Right renal cortex interstitium (tissue), 3 donors: ENCODE measurements around the gene ZNF236. TPM values are rescaled to one million over a fixed set of nuclear protein-coding genes. Genes with fewer than 3 reads are reported as not detected.
"Not testable (repeated sequence)": the region's sequence is repeated elsewhere in the genome, so short reads cannot be mapped to it uniquely, and the experiment has no call there.

Source experiments
- DNase-seq, 3 donors: peaks; one replicate each; pipeline ENCODE4 v3.0.0-alpha.2; 2013; ENCODE audit warnings: low read depth in 3 of 3, low spot score in 2 of 3
- polyA plus RNA-seq, 3 donors: library from polyadenylated mRNA; unstranded; fragments of 120-200 nt; gene quantifications; one replicate each; pipeline ENCODE4 v1.2.1, GENCODE V29; 2013; ENCODE audit not compliant: insufficient read length in 3 of 3

The ZNF236 gene
- polyA plus RNA-seq, 3 donors = 9.3 to 10.9 (median 9.6) TPM

DNA sequence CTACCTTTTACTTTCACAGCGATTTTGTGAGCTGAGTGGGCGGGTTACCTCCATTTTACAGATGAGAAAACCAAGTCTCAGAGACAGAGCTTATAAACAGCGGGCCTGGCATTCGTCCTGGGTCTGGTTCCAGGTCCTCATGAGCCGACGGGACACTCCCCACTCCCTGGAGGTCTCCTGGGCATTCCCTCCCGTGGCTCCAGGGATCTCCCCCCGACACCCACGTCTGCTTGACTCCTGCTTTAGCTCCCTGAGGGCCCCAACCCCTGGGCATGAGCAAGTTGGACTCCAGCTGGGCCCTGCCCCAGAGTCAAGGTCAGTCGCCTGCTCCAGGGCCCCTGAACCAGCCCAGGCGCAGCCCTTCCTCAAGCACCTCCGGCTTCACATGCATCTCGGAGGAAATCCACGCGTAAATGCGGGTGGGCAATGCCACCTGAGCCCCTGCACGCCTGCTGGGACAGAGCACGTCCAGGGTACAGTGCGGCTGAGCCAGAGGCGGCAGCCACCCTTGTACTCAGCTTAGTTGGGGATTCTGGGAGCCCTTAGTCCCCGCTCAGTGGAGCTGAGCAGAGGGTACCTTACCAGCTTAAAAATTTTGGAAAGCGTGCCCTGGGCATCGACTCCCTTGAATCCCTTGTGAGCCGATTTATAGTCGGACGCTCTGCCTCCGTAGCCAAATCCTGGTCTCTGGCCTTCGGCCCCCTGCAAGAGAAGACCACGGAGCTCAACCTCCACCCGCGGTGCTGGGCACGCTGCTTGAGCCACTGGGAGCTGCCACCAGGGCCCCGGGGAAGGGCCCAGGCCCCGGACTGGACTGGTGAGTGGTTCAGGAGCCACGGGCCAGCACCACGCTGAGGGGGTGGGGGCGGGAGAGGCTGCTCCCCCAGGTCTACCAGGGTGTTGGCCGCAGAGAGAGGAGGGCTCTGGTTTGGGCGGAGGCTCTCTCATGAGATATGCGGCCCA, 162.1 kb downstream of the ZNF236 start:
- no peak for DNase-seq

DNA sequence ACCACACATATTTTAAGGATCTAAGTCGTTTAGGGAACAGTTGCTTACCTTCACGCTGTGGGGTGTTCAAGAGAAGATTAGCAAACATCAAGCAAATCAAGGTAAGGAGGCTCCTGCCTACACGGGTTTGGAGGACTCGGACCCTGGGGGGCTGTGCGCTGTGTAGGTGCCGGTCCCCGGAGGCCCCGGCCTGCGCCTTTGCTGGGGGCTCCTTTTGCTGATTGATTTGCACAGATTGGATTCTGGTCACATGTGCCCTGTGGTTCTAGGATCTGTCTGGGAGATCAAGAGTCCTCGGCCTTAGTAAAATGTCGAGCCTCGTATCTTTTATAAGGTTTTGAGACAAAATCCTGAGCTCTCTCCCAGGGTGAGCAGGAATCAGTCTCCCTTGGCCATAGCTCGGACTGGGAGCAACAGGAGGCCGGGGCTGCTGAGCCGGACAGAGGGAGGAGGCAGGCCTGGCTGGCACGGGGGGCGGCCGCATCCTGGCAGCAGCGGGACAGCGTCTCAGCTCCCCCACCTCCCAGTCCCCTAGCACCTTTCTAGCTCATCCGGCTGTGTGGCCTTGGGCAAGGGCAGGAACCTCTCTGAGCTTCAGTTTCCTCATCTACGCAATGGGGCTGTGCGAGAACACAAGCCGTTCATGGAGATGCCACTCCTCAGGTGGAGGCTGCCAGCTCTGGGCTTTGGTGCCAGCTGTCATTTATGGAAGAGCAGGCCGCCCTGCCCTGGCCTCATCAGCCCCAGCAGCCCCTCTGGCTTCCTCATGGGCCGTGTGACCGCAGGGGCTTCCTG, 163.0 kb downstream of the ZNF236 start:
- no peak for DNase-seq

DNA sequence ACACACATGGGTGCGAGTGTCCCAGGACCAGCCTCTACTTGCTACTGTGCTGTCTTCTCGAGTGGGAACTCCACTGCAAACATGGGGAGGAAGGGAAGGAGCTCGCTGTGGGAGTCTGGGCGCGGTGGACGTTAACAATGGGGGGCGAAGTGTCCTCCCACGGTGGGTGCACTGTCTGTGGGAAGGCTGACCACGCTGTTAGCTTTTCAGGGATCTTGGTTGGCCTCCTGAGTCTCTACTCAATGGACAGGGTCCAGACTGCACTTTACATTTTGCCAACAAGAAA, 163.5 kb downstream of the ZNF236 start:
- DNase-seq = no peak

DNA sequence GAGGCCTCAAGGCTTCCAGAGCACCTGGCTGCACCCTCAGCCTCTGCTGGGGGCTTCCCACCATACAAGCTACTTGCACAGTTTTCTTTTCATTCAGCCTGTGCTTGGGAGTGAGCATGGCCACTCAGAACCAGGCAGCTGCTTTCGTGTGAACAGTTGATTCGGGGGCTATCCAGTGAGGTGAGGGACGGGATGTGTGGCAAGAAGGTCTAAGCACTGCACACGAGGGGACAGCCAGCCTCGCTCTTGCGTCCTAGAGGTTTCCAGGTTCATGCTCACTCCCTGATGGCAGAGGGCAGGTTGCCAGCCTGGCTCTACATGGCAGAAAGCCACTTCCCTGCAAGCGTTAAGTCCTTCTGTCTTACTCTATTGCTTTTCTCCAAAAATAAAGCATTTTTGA, 164.0 kb downstream of the ZNF236 start:
- DNase-seq = no peak

DNA sequence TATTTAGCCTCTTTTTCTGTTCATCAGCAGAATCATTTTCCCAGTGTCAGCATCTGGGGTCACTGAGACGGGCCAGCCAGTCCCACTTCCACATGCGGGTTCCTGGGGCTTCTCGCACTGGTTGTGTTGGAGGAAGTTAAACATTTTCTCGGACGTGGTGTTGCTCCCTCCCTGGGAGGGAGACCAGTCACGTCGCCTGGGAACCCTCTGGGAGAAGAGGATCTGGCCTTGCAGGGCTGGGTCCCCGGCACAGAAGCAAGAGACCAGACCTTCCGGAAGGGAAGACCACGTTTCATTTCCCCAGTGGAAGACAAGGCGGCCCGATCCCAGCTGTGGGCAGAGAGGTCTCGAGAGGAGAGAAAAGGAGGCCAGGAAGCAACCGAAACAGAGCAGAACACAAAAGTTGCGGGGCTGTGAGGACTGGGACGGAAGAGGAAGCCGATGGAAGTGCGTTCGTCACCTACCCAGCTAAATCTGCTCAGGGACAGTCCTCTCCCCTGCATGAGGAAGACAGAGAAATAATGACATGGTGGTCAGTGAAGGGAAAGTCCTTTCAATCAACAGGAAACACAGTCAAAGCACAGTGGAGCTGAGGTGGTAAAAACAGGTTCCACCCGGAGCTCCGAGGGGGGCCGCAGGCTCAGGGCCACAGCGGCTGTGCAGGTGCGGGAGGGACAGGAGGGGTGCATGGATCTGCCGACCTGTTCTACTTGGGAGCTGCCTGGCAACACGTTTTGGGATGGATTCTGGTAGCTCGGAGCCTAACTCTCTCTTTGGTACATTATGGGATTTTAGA, 165.9 kb downstream of the ZNF236 start:
- no peak for DNase-seq

DNA sequence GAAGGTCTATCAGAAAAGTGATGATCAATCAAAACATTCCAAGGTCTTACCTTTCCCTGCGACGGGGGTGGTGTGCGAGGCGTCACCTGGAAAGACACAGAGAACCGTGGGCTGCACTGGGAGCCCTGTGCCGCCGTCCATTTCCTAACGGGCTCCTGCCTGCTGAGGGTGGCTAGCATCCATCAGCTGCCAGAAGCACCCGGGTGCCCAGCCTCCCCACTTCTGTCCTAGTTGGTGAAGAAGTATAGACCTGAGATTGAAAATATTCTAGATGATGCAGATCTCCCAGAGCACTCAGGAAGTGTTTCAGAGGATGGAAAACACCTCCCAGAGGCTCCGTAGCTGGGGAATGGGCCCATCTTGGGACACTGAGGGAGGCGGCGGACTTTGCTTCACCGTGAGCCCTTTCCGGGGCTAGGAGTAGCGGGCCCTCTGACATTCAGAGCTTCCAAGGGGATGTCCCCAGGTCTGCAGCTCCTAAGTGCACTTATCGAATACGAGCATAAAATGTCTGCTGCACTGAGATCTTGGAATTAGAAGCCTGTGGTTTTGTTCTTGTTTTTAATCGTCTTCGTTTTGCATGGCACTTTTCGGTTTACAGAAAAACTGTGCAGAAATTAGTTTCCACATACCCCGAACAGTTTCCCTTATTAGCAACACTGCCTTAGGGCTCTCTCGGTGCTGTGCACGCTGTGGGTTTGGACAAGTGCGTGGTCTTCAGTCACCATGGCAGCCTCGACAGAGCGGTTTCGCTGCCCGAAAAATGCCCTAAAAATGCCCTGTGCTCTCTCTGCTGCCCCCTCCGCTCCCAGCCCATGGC, 166.7 kb downstream of the ZNF236 start:
- no peak for DNase-seq

DNA sequence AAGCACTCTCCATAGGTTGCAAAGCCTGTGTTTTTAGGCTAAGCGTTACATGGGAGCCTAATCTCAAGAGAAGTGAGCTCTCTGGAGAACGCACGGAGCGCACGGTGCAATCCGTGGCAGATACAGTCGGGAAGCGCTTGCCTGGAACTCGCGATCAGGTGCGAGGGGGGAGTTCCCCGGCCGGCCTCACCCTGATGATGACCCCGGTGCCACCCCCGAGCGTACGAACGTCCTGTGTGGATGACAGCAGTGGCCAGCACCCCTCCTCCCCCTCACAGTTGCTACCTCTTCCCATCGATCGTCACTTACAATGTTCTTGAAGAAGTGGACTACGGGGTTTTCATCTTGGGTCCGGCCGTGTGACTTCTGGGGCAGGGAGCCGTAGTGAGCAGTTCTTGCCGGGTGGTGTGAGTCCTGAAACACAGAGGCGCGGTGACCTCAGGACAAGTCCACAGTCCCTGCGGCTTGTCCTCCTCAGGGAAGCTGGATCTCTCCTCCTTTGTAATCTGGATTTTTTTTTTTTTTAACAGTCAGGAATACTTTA, 167.4 kb downstream of the ZNF236 start:
- DNase-seq = no peak

DNA sequence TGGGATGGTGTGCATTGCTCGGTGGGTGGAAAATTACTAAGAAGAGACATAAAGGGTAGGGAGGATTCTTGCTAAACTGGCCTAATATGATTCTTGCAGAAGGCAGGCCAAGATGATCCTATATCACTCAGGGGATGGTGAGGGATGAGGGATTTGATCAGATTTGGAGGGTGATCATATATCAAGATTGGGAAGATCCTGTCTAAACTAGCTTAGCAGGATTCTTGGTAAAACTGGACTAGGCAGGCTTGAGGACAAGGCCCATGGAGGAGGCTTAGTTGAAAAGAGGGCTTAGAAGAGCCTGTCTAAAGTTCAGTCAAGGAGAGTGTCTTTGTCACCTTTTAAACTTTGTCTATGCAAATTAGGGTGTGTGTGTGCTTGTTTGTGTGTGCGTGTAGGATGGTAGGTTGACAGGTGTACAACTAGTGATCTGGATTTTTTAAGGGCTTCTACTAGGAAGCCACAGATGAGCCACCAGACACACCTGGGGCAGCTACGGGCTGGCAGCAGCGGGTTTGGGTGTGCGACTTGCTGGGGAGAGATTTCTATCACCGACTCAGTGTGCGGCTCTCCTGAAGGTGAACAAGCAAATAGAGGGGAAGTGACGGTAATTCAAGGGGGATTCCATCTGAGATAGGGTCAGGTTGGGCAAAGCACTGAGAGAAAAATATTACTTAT, 168.1 kb downstream of the ZNF236 start:
- not testable (repeated sequence) for DNase-seq

DNA sequence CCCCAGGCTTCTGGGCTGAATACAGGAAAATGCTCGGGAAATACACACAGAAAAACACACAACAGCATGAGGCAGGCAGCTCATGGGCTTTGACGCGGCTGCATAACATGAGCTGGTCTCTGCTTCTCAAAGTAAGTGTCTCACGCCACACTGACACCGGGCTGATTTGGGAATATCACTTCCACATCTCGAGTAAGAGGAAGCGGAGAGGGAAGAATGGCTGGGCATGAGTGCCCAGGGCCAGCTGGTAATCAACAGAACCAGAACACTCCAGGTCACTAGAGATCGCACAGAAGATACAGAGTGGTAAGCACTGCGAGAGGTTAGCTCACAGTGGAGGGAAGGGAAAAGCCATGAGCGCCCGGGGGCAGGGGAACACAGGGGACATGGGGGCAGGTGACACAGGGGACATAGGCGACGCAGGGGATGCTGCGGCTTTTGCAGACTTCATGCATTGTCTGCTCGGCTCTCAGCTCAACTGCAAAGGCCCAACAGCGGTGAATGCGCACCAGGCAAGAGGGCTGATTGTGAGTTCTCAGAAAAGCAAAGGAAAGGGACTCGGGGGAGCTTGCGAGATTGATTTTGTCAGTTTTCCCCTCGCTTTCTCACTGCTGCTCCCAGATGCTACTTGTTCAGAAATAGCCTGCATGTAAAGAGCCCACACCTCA, 168.8 kb downstream of the ZNF236 start:
- DNase-seq = no peak

DNA sequence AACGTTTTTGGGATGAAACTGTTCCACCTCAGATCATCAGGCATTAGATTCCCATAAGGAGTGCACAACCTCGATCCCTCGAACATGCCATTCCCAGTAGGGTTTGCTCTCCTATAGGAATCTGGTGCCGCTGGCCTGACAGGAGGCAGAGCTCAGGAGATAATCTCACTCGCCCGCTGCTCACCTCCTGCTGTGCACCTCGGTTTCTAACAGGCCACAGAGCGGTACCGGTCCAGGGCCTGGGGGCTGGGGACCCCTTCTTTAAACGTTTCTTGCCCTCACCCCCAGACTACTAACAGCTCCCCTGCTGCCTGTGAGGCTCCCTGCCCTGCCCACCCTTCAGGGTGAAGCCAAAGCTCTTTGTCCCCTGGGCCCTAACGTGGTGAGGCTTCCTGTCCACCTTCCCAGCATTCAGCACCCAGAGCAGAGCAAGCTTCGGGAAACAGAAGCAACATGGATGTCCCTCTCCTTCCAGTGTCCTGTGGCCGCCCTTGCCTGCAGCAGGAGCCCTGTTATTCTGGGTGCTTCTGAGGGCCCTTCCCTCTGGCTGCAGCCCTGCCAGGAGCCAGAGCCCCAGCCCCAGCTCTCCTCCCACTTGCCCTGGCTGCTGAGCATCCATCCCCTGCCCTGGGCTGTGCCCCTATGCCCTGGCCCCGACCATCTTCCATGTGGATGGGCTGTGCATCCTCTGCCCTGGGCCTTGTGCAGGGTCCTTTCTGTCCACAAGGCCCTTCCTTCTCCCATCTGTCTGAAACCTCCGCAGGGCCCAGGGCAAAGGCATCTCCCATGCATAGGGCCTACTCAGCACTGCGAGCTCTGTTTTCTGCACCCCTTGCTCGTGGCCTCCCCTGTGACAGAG, 170.1 kb downstream of the ZNF236 start:
- no peak for DNase-seq

DNA sequence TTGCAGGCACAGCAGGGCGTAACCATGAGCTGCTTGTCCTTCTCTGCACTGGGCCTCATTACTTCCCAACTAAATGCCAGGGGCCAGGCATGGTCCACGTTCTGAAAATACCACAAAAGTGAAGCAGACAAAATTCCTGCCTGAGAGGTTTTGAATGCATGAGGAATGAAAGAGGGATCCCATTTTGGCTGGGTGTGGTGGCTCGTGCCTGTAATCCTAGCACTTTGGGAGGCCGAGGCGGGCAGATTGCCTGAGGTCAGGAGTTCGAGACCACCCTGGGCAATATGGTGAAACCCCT, 170.7 kb downstream of the ZNF236 start:
- no peak for DNase-seq

DNA sequence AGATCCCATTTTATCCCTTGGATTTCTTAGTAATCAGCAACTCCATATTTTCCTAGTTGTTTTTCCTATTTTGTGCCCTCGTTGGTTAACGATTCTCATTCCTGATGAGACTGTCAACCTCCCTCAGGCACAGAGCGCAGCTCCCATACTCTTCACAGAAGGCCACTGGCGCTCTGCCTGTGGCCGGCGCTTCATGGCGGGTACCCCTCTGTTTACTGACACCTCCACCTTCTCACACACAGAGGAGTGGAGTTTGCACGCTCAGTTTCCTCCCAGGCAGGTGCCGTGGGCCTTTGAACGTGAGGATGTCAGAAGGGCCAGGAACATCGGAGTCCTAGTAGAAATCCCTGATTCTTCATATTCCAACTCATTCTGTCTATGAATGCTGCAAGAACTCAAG, 171.2 kb downstream of the ZNF236 start:
- no peak for DNase-seq

DNA sequence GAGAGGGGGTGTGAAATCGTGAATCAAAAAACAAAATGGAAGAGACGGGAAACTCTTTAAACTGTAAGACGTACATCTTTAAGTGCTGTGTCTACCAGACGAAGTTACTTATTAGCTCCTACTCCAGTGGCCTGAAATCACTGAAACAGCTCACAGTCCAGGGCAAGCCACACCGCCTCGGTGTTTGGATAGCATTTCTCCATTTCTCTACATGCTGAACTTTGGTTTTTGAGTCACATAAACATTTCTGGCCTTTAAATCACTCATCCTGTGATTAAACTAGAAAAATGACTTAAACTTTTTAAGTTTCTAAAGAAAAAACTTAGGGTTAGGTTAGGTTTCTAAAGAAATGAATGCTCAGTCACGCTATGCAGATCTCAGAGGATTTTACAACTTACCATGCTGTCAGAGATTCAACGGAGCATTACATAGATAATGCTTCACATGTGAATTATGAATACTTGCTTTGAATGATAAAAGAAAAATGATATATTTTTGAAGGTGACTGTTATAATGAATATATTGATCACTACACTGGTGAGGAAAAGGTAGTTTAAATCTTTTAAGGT, 171.8 kb downstream of the ZNF236 start:
- no peak for DNase-seq

DNA sequence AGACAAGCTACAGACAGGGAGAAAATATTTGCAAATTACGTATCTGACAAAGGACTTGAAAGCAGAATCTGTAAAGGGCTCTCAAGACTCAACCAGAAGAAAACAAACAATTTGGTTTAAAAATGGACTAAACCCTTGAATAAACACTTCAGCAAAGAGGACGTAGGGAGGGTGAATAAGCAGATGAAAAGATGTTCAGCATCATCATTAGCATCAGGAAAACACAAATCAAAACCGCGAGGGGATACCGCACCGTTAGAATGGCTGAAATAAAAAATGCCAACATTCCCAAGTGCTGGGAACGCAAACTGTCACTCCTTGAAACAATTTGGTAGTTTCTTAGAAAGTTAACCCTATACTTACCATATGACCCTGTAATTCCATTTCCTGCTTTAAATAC, 173.5 kb downstream of the ZNF236 start:
- DNase-seq = no peak

DNA sequence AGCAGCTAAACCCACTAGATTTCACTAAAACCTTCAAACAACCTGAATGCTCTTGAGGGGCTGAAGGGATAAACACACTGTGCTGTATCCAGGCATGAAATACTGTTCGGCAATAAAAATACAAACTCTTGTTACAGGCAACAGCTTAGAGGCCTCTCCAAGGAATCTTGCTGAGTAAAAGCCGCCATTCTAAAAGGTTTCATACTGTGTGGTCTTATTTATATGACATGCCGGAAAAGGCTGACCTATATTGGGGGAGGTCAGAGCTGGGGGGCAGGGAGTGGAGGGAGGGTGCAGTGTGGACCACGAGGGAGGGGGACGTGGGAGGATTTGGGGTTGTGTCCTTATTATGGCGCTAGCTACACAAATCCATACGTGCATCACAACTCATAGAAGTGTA, 174.1 kb downstream of the ZNF236 start:
- no peak for DNase-seq

DNA sequence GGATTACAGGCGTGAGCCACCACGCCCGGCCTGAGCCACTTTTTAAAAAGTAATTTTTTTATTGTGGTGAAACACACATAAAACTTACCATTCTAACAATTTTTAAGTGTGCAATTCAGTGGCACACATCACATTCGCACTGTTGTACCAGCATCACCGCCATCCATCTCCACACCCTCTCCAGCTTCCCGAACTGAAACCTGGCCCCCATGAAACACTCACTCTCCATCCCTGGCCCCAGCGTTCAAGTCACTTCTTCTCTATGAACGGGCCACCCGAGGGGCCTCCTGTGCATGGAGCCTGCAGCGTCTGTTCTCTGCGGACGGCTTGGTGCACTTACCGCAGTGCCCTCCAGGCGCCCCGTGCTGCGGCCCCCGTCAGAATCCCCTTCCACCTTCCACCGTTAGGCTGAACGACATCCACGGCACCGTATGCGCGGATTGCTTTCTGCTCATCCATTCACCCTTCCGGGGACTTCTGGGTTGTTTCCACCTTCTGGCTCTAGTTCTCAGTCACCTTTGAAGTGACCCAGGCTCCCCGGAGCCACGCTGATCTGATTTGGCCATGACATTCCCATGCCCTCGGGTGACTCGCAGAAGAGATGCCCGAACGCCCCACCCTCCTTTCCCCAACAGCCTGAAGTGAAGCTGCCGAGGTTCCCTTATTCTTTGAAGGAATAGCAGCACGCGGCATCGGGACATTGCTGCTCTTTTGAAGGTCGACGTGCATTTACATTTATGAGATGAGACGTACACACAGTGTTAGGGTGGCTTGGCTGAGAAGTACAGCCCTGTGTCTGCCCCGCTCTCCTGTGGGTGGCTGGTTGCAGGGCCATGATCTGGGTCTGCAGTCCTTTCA, 175.8 kb downstream of the ZNF236 start:
- no peak for DNase-seq

DNA sequence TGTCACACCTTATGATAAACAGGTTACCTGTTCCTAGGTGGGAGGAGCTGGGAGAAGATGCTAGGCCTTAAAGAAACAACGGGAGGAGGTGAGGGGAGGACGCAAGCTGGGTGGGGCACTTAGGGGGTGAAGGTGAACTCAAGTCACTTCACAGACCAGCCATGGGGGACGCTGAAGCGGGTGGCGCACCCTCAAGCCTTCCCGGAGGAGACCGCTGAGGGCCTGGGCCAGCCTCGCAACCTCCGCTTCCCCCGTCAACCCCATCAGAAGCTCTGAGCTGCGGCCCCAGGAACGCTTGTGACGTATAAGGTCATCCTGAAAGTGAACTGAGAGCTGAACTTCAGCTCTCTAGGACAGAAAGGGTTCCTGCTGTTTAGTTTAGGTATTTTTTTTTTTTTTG, 176.7 kb downstream of the ZNF236 start:
- no peak for DNase-seq
